ENCODE measurements around the gene SORBS2. TPM values are rescaled to one million over a fixed set of nuclear protein-coding genes. Genes with fewer than 3 reads are reported as not detected.

SORBS2 gene
- total RNA-seq, 1 experiment from 2014 or later, result 9.7 TPM

- no peak overlapping the region for H3K27ac Mint-ChIP-seq
Measured at GRCh38 chr4:185764876-185765275, 47.1 kb downstream of the SORBS2 start.

More at GRCh38 chr4:185764876-185765275, 47.1 kb downstream of the SORBS2 start:
- Histone ChIP-seq H3K4ac (ENCODE audit: low read depth, low read length) (no peak overlapping the region), H3K4me2 (ENCODE audit: insufficient read depth, insufficient read length, low read length) (no peak overlapping the region), H4K8ac (replicated peaks; ENCODE audit: insufficient read length, low read depth, low read length) (no peak overlapping the region), H3K27ac (ENCODE audit: insufficient read length, low read depth, low read length) (no peak overlapping the region), H3K56ac (ENCODE audit: insufficient read length, low read depth, low read length) (no peak overlapping the region), H2BK120ac (ENCODE audit: low read depth, low read length, poor library complexity, severe bottlenecking) (no peak overlapping the region), H3K4me1 (ENCODE audit: insufficient read depth, low read length) (0 out of 2 replicates have a peak, but pooled peaks cover 4% of the 10 kb centered on the region), H3K27me3 (ENCODE audit: insufficient read depth, low read length) (no peaks in the 10 kb centered on the region), H2BK12ac (ENCODE audit: insufficient read length, low read depth, low read length) (no peak overlapping the region), H2BK15ac (ENCODE audit: low read depth, low read length) (no peak overlapping the region), H2AK5ac (ENCODE audit: insufficient read length, low read length) (no peak overlapping the region), H3K14ac (ENCODE audit: insufficient read depth, low read length) (no peak overlapping the region), H2BK5ac (ENCODE audit: insufficient read length, low read length) (no peak overlapping the region), H3K9ac (ENCODE audit: extremely low read depth, insufficient read length, low read length) (no peak overlapping the region), H2AFZ (ENCODE audit: low read length) (no peak overlapping the region), H3K23ac (ENCODE audit: insufficient read length, low read depth, low read length) (no peak overlapping the region), H3K9me3 (ENCODE audit: control insufficient read depth, low read depth, low read length) (no peaks in the 10 kb centered on the region), H4K20me1 (ENCODE audit: control insufficient read depth, insufficient read depth, insufficient read length) (no peaks in the 10 kb centered on the region), H4K5ac (ENCODE audit: insufficient read length, low read depth, low read length) (no peak overlapping the region), H3K23me2 (ENCODE audit: insufficient read length, low read depth, low read length, poor library complexity, severe bottlenecking) (no peaks in the 10 kb centered on the region), H2BK20ac (ENCODE audit: low read depth, low read length, poor library complexity, severe bottlenecking) (no peak overlapping the region), H3K18ac (ENCODE audit: insufficient read length, low read depth, low read length) (no peak overlapping the region), H3K79me2 (ENCODE audit: insufficient read depth, low read length) (peaks cover 2% of the 10 kb centered on the region; the same call in 1 of the 2 replicates), H3K79me1 (ENCODE audit: insufficient read depth, low read depth, low read length, poor library complexity, severe bottlenecking) (no peaks in the 10 kb centered on the region), H4K91ac (ENCODE audit: insufficient read length, low read depth, low read length) (no peak overlapping the region), H3T11ph (ENCODE audit: low read length) (no peak overlapping the region)
- H3K36me3 Mint-ChIP-seq (ENCODE audit: insufficient read depth in 1 of 3, low read depth in 3 of 3), result peaks cover 0 to 11% (median 11%) of the 10 kb centered on the region in 3 experiments; a peak in 4 of 7 replicates
- H3K4me3 Mint-ChIP-seq, result no peak overlapping the region
- peaks cover 0 to 3% of the 10 kb centered on the region in 2 experiments; a peak in 1 of 5 replicates for H3K9me3 Mint-ChIP-seq
- no peak for DNase-seq
- no peaks in the 10 kb centered on the region for H3K27me3 Mint-ChIP-seq (ENCODE audit: low read depth)
- no peak for TF ChIP-seq CTCF (conservative IDR thresholded peaks at IDR 0.05)
- H3K4me1 Mint-ChIP-seq, result peaks cover 0 to 6% of the 10 kb centered on the region in 2 experiments; a peak in 1 of 4 replicates
